HepG2 (cell line): Measurements from ENCODE around the gene ITCH. TPM values are rescaled to one million over a fixed set of nuclear protein-coding genes. Genes with fewer than 3 reads are reported as not detected.

Experiments used
- AFF4 ChIP-seq: sonication (generic); formaldehyde crosslinking; IDR thresholded peaks from 2 replicates; pipeline ENCODE4 v1.4.0; 2020; ENCODE audit warnings: missing genetic modification reagents
- ARID2 ChIP-seq: sonication (generic); formaldehyde crosslinking; IDR thresholded peaks from 2 replicates; pipeline ENCODE4 v1.8.1; 2022; ENCODE audit warnings: mild to moderate bottlenecking, missing genetic modification reagents, borderline replicate concordance
- ATF5 ChIP-seq: sonication (generic); formaldehyde crosslinking; IDR thresholded peaks from 2 replicates; pipeline ENCODE4 v1.4.0; 2020; ENCODE audit warnings: mild to moderate bottlenecking, low read depth, missing genetic modification reagents
- DNMT1 ChIP-seq: sonication (generic); formaldehyde crosslinking; IDR thresholded peaks from 2 replicates; pipeline ENCODE4 v1.5.1; 2020; ENCODE audit warnings: mild to moderate bottlenecking, missing genetic modification reagents
- ELF1 ChIP-seq: sonication (generic); formaldehyde crosslinking; IDR thresholded peaks from 2 replicates; pipeline ENCODE4 v1.4.0; 2020; ENCODE audit warnings: missing genetic modification reagents
- GPN1 ChIP-seq: sonication (generic); formaldehyde crosslinking; IDR thresholded peaks from 2 replicates; pipeline ENCODE4 v1.5.1; 2020; ENCODE audit warnings: missing genetic modification reagents, borderline replicate concordance
- KDM2A ChIP-seq: sonication (generic); formaldehyde crosslinking; IDR thresholded peaks from 2 replicates; pipeline ENCODE4 v1.4.0; 2020; ENCODE audit warnings: low read depth, missing genetic modification reagents, borderline replicate concordance
- KLF12 ChIP-seq: sonication (generic); formaldehyde crosslinking; IDR thresholded peaks from 2 replicates; pipeline ENCODE4 v1.4.0; 2020; ENCODE audit warnings: missing genetic modification reagents, borderline replicate concordance
- MXD4 ChIP-seq: IDR thresholded peaks from 2 replicates; pipeline ENCODE4 v1.6.1; 2016; ENCODE audit warnings: mild to moderate bottlenecking, missing biosample characterization, missing genetic modification reagents
- PRDM4 ChIP-seq: sonication (generic); formaldehyde crosslinking; IDR thresholded peaks from 2 replicates; pipeline ENCODE4 v1.9.0; 2021; ENCODE audit warnings: missing genetic modification reagents, borderline replicate concordance
- TOPORS ChIP-seq: sonication (generic); formaldehyde crosslinking; IDR thresholded peaks from 2 replicates; pipeline ENCODE4 v1.8.0; 2023; ENCODE audit warnings: mild to moderate bottlenecking, missing genetic modification reagents
- UBTF ChIP-seq: sonication (generic); formaldehyde crosslinking; IDR thresholded peaks from 2 replicates; pipeline ENCODE4 v1.4.0; 2020; ENCODE audit warnings: mild to moderate bottlenecking, missing genetic modification reagents
- ZFAT ChIP-seq: sonication (generic); formaldehyde crosslinking; conservative IDR thresholded peaks from 2 replicates; pipeline ENCODE4 v1.8.1; 2023; ENCODE audit warnings: missing genetic modification reagents, inconsistent platforms
- ZNF18 ChIP-seq: sonication (generic); formaldehyde crosslinking; IDR thresholded peaks from 2 replicates; pipeline ENCODE4 v1.8.0; 2022; ENCODE audit warnings: mild to moderate bottlenecking, missing genetic modification reagents; ENCODE audit not compliant: insufficient replicate concordance
- ZNF44 ChIP-seq: sonication (generic); formaldehyde crosslinking; IDR thresholded peaks from 2 replicates; pipeline ENCODE4 v1.5.1; 2020; ENCODE audit warnings: mild to moderate bottlenecking, missing genetic modification reagents
- ZNF720 ChIP-seq: sonication (generic); formaldehyde crosslinking; IDR thresholded peaks from 2 replicates; pipeline ENCODE4 v1.4.0; 2020; ENCODE audit warnings: missing genetic modification reagents
- ZNF878 ChIP-seq: sonication (generic); formaldehyde crosslinking; IDR thresholded peaks from 2 replicates; pipeline ENCODE4 v1.8.1; 2023; ENCODE audit warnings: mild to moderate bottlenecking, missing genetic modification reagents, moderate library complexity
- ZSCAN21 ChIP-seq: sonication (generic); formaldehyde crosslinking; IDR thresholded peaks from 2 replicates; pipeline ENCODE4 v1.8.0; 2022; ENCODE audit warnings: mild to moderate bottlenecking, missing genetic modification reagents, moderate library complexity, borderline replicate concordance
- polyA plus RNA-seq, 8 experiments: library from polyadenylated mRNA; depleted of rRNA in 3 of 8; stranded (reverse) in 7 of 8; unstranded in 1 of 8; fragments of >200 nt; fragmentation: Illumina TruSeq in 4 of 8; extraction: Trizol in 4 of 8; gene quantifications; 2 replicates each; pipeline versions ENCODE4 v1.2.1 to v1.2.3, GENCODE V29; 2011 to 2016; ENCODE audit warnings: low read depth in 4 of 8, missing spikeins in 1 of 8, mixed read lengths in 1 of 8; ENCODE audit not compliant: insufficient read depth in 1 of 8
- total RNA-seq, 5 experiments: library from RNA; depleted of rRNA; stranded (reverse); fragments of >200 nt; fragmentation: Illumina TruSeq; extraction: Trizol; gene quantifications; 2 replicates each; pipeline ENCODE4 v1.2.3, GENCODE V29; 2016; ENCODE audit warnings: low read depth in 1 of 5

The ITCH gene
- total and polyA plus RNA-seq, 2 of the 13 experiments (the other 11 are each of a cell fraction or from before 2014, with no cell fraction given): 20.5 to 112 TPM

- TF ChIP-seq ZNF18 (peak; percentile 80), TOPORS (0 out of 2 replicates have a peak, but pooled peaks have one; percentile 52), DNMT1 (no peak), ZNF44 (CRISPR knock-in tag) (peak; percentile 80; the same call in 1 of the 2 replicates), ELF1 (CRISPR knock-in tag) (peak; percentile 52; the same call in 1 of the 2 replicates), KLF12 (CRISPR knock-in tag) (0 out of 2 replicates have a peak, but pooled peaks have one; percentile 77), GPN1 (CRISPR knock-in tag) (no peak), ARID2 (CRISPR knock-in tag) (peak; percentile 68), ZNF720 (no peak), PRDM4 (no peak), ZSCAN21 (peak; percentile 56; the same call in 1 of the 2 replicates), MXD4 (0 out of 2 replicates have a peak, but pooled peaks have one; percentile 61), AFF4 (CRISPR knock-in tag) (no peak), KDM2A (peak; percentile 67; the same call in 1 of the 2 replicates), ZNF878 (CRISPR knock-in tag) (peak; percentile 93), ATF5 (CRISPR knock-in tag) (no peak), UBTF (CRISPR knock-in tag) (peak; percentile 60; the same call in 1 of the 2 replicates), ZFAT (no peak)
Observed at GRCh38 chr20:34407962-34408474, 44.9 kb downstream of the ITCH start (continued).
